SK-N-SH (cell line): ENCODE measurements around the gene MS4A10. TPM values are rescaled to one million over a fixed set of nuclear protein-coding genes. Genes with fewer than 3 reads are reported as not detected.

Source experiments
- CTCF ChIA-PET: fragments of 300-600, 350-600 bp; formaldehyde crosslinking; extraction: SDS; loops from one replicate; lab custom pipeline; 2021; lab: Yijun Ruan, JAX
- POLR2A ChIA-PET: fragments of 350-600 bp; sonication (Branson Sonifier 250); formaldehyde crosslinking; extraction: SDS; loops from one replicate; lab custom pipeline; 2020; ENCODE audit warnings: antibody characterized with exemption, inconsistent platforms; lab: Yijun Ruan, JAX
- DNase-seq: peaks from one replicate; pipeline ENCODE4 v3.0.0; 2012
- H2AFZ ChIP-seq: fragments of 200-600 bp; sonication (generic); 2 replicates; pipeline ENCODE4 v1.8.1; 2016; ENCODE audit warnings: antibody characterized with exemption, mild to moderate bottlenecking, low read depth
- H3F3A ChIP-seq: fragments of 200-600 bp; sonication (generic); replicated peaks from 2 replicates; pipeline ENCODE3; 2016; ENCODE audit warnings: antibody characterized with exemption, mild to moderate bottlenecking; ENCODE audit not compliant: insufficient read depth
- H3K27ac ChIP-seq, 2 experiments: fragments of 200-500 bp in 1 of 2; fragments of 200-600 bp in 1 of 2; sonication (Bioruptor generic) in 1 of 2; sonication (generic), shearing (Covaris generic) in 1 of 2; 2 replicates each; pipeline versions ENCODE4 v1.5.1 to v1.6.1; 2014 to 2016; ENCODE audit warnings: low read depth in 2 of 2, inconsistent platforms in 1 of 2, low read length in 1 of 2, mild to moderate bottlenecking in 1 of 2, mixed read lengths in 1 of 2
- H3K27me3 ChIP-seq: fragments of 200-600 bp; sonication (generic), shearing (Covaris generic); 2 replicates; pipeline ENCODE4 v1.6.1; 2016; ENCODE audit warnings: mixed run types; ENCODE audit not compliant: insufficient read depth
- H3K36me3 ChIP-seq, 2 experiments: fragments of 200-500 bp in 1 of 2; fragments of 200-600 bp in 1 of 2; sonication (Bioruptor generic) in 1 of 2; sonication (generic) in 1 of 2; replicated peaks in 1 of 2; 2 replicates each; pipeline versions ENCODE3 to v1.5.1; 2014 to 2016; ENCODE audit warnings: low read length in 1 of 2, mild to moderate bottlenecking in 1 of 2; ENCODE audit not compliant: insufficient read depth in 2 of 2, control insufficient read depth in 1 of 2
- H3K4me1 ChIP-seq, 2 experiments: fragments of 200-500 bp in 1 of 2; fragments of 200-600 bp in 1 of 2; sonication (Bioruptor generic) in 1 of 2; sonication (generic), shearing (Covaris generic) in 1 of 2; 2 replicates each; pipeline versions ENCODE4 v1.5.1 to v1.6.1; 2014 to 2016; ENCODE audit warnings: low read depth in 1 of 2, low read length in 1 of 2, mixed run types in 1 of 2; ENCODE audit not compliant: insufficient read depth in 2 of 2, control insufficient read depth in 1 of 2
- H3K4me2 ChIP-seq: fragments of 200-600 bp; sonication (generic), shearing (Covaris generic); 2 replicates; pipeline ENCODE4 v1.6.1; 2017; ENCODE audit warnings: mixed run types
- H3K4me3 ChIP-seq, 2 experiments: fragments of 200-500 bp in 1 of 2; fragments of 200-600 bp in 1 of 2; sonication (Bioruptor generic) in 1 of 2; sonication (generic), shearing (Covaris generic) in 1 of 2; 2 replicates each; pipeline versions ENCODE4 v1.5.1 to v1.8.1; 2014 to 2016; ENCODE audit warnings: low read depth in 2 of 2, inconsistent platforms in 1 of 2, low read length in 1 of 2, mild to moderate bottlenecking in 1 of 2, mixed read lengths in 1 of 2, moderate library complexity in 1 of 2
- H3K79me2 ChIP-seq: fragments of 200-600 bp; sonication (generic); 2 replicates; pipeline ENCODE4 v1.8.1; 2017; ENCODE audit warnings: mild to moderate bottlenecking; ENCODE audit not compliant: insufficient read depth
- H3K9ac ChIP-seq: fragments of 200-600 bp; sonication (generic); 2 replicates; pipeline ENCODE4 v1.6.1; 2017; ENCODE audit warnings: mixed run types
- H3K9me2 ChIP-seq: fragments of 200-600 bp; sonication (generic); 2 replicates; pipeline ENCODE4 v1.6.1; 2017; ENCODE audit warnings: mixed run types
- H3K9me3 ChIP-seq: fragments of 200-600 bp; sonication (generic); 2 replicates; pipeline ENCODE4 v1.6.1; 2017; ENCODE audit warnings: mixed run types, mild to moderate bottlenecking, moderate library complexity
- H4K20me1 ChIP-seq: fragments of 200-600 bp; sonication (generic); 2 replicates; pipeline ENCODE4 v1.6.1; 2017; ENCODE audit warnings: mild to moderate bottlenecking, mixed run types; ENCODE audit not compliant: insufficient read depth
- FOSL2 ChIP-seq: IDR thresholded peaks from 2 replicates; pipeline ENCODE4 v1.4.0; 2012; ENCODE audit warnings: low read depth, mild to moderate bottlenecking, moderate library complexity, borderline replicate concordance
- RCOR1 ChIP-seq: fragments of 150-350 bp; IDR thresholded peaks from 2 replicates; pipeline ENCODE4 v1.6.1; 2017; ENCODE audit warnings: antibody characterized with exemption, low read length
- WGBS: methylation state at CpG from one replicate; pipeline ENCODE4 v1.1.6; 2017; ENCODE audit warnings: low lambda C conversion rate; 5-methylcytosine and 5-hydroxymethylcytosine counted together
- polyA plus RNA-seq, 3 experiments: library from polyadenylated mRNA; depleted of rRNA; stranded (reverse); fragments of >200 nt; gene quantifications; 2 replicates each; pipeline ENCODE4 v1.2.3, GENCODE V29; 2012

The MS4A10 gene
- polyA plus RNA-seq, 1 of the 3 experiments (the other 2 are of a cell fraction) = not detected

DNA sequence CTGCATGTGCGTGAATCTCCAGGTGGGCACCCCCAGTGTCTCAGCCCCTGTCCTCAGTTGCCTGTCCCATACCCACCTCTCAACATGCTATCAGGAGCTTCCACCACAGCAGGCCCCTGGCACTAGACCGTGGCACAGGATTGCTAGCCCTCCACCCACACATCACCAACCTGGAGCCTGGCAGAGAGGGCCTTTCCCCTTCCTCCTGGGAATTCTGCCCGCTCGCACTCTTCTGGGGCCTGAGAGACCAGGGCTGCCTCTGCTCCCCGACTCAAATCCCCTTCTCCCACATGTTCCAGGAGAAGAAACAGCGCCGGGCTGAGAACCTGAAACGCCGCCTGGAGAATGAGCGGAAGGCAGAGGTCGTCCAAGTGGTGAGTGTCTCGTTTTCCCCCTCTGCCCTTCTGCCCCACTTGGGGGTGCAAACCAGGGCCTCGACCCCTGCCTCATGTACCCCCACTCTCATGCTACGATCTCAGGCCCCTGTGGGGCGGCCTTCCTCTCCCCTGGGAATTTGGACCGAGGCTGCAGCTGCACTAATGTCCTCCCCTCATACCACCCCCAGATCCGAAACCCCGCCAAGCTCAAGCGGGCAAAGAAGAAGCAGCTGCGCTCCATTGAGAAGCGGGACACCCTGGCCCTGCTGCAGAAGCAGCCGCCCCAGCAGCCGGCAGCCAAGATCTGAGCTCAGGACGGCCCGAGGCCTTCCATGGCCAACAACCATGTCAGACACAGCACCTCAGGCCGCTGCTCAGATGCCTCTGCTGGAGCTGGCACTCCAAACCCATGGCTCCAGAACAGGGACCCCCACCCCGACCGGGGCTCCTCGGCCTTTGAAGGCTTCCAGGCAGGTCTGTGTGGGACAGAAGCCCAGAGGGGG is 64.7 kb downstream of the MS4A10 start:
- H3K4me3 ChIP-seq = no peak overlapping the region
- H3K4me2 ChIP-seq = no peak overlapping the region
- no peak overlapping the region for H3K9ac ChIP-seq
- TF ChIP-seq FOSL2 = no peak
- TF ChIP-seq RCOR1 = no peak
- CTCF ChIA-PET = interaction anchor here (0.8 to 2.4 kb wide), 4 partner anchors 10 to 50 kb away, joined by 3 to 11 read pairs (median 6); no protein-coding TSS in a partner anchor
- peaks cover 0 to 8% of the 10 kb centered on the region in 2 experiments; a peak in 2 of 4 replicates for H3K4me1 ChIP-seq
- no peak overlapping the region for H2AFZ ChIP-seq
- H3F3A ChIP-seq = no peaks in the 10 kb centered on the region
- H3K36me3 ChIP-seq = peaks cover 0 to 41% of the 10 kb centered on the region in 2 experiments
- DNase-seq = no peak
- H3K9me2 ChIP-seq = no peaks in the 10 kb centered on the region
- WGBS = 87% methylated on average over 14 of the region's 29 CpGs
- peaks cover 14% of the 10 kb centered on the region; the same call in 1 of the 2 replicates for H3K79me2 ChIP-seq
- no peaks in the 10 kb centered on the region; the same call in 1 of the 2 replicates for H4K20me1 ChIP-seq
- no peaks in the 10 kb centered on the region for H3K9me3 ChIP-seq
- no peaks in the 10 kb centered on the region for H3K27me3 ChIP-seq
- POLR2A ChIA-PET = no interaction called here
- no peak overlapping the region for H3K27ac ChIP-seq

Other genes with a start within 250 kb of the MS4A10 start
- not detected in 2 replicates for gene MS4A8, start 85.7 kb upstream of the MS4A10 start, polyA plus RNA-seq (2012; rRNA removed)
- gene MS4A18, start 60.6 kb upstream of the MS4A10 start, polyA plus RNA-seq (2012; rRNA removed) = not detected in 2 replicates
- not detected in 2 replicates for gene MS4A15, start 28.5 kb upstream of the MS4A10 start, polyA plus RNA-seq (2012; rRNA removed)
- gene CCDC86, start 56.8 kb downstream of the MS4A10 start, polyA plus RNA-seq (2012; rRNA removed) = 26.1 and 34.7 TPM in 2 replicates
- gene PTGDR2, start 70.6 kb downstream of the MS4A10 start, polyA plus RNA-seq (2012; rRNA removed) = 0.02 TPM in 1 of 2 replicates, not detected in the other
- gene ZP1, start 82.2 kb downstream of the MS4A10 start, polyA plus RNA-seq (2012; rRNA removed) = not detected in 2 replicates
- 44.0 and 58.9 TPM in 2 replicates for gene PRPF19, start 121.3 kb downstream of the MS4A10 start, polyA plus RNA-seq (2012; rRNA removed)
- 38.0 and 52.7 TPM in 2 replicates for gene TMEM109, start 128.8 kb downstream of the MS4A10 start, polyA plus RNA-seq (2012; rRNA removed)
- 62.2 and 66.9 TPM in 2 replicates for gene TMEM132A, start 139.1 kb downstream of the MS4A10 start, polyA plus RNA-seq (2012; rRNA removed)
- 0.13 TPM in 1 of 2 replicates, not detected in the other for gene SLC15A3, start 166.8 kb downstream of the MS4A10 start, polyA plus RNA-seq (2012; rRNA removed)
- not detected in 2 replicates for gene CD6, start 186.3 kb downstream of the MS4A10 start, polyA plus RNA-seq (2012; rRNA removed)